Measurements from ENCODE around the gene OTOG.

Gene OTOG

GRCh38 chr11:17540807-17541206 lies 6.3 kb upstream of the OTOG start:
- in situ Hi-C loops (cut with MboI; ENCODE audit: low sequenced_read_pairs, unreplicated experiment), result no loop called here
- no peak for DNase-seq (ENCODE audit: low spot score)
- TF ChIP-seq CTCF (IDR thresholded peaks at IDR 0.05; ENCODE audit: borderline replicate concordance, control extremely low read depth, extremely low read depth, insufficient read depth, missing control alignments), result no peak

- TF ChIP-seq CTCF (IDR thresholded peaks at IDR 0.05; ENCODE audit: borderline replicate concordance, control extremely low read depth, extremely low read depth, insufficient read depth, missing control alignments), result no peak
- in situ Hi-C loops (cut with MboI; ENCODE audit: low sequenced_read_pairs, unreplicated experiment), result no loop called here
- DNase-seq (ENCODE audit: low spot score), result no peak
These were observed 5.7 kb upstream of the OTOG start for GRCh38 chr11:17541330-17541885.

GRCh38 chr11:17542249-17542648 lies 4.8 kb upstream of the OTOG start:
- no peak for TF ChIP-seq CTCF (IDR thresholded peaks at IDR 0.05; ENCODE audit: borderline replicate concordance, control extremely low read depth, extremely low read depth, insufficient read depth, missing control alignments)
- no peak for DNase-seq (ENCODE audit: low spot score)
- in situ Hi-C loops (cut with MboI; ENCODE audit: low sequenced_read_pairs, unreplicated experiment), result no loop called here

GRCh38 chr11:17543041-17543440 lies 4.0 kb upstream of the OTOG start:
- TF ChIP-seq CTCF (IDR thresholded peaks at IDR 0.05; ENCODE audit: borderline replicate concordance, control extremely low read depth, extremely low read depth, insufficient read depth, missing control alignments), result no peak
- DNase-seq (ENCODE audit: low spot score), result no peak
- in situ Hi-C loops (cut with MboI; ENCODE audit: low sequenced_read_pairs, unreplicated experiment), result no loop called here

GRCh38 chr11:17543574-17544180 lies 3.4 kb upstream of the OTOG start:
- DNase-seq (ENCODE audit: low spot score), result no peak
- in situ Hi-C loops (cut with MboI; ENCODE audit: low sequenced_read_pairs, unreplicated experiment), result no loop called here
- no peak for TF ChIP-seq CTCF (IDR thresholded peaks at IDR 0.05; ENCODE audit: borderline replicate concordance, control extremely low read depth, extremely low read depth, insufficient read depth, missing control alignments)

- DNase-seq (ENCODE audit: low spot score), result no peak
- TF ChIP-seq CTCF (IDR thresholded peaks at IDR 0.05; ENCODE audit: borderline replicate concordance, control extremely low read depth, extremely low read depth, insufficient read depth, missing control alignments), result no peak
- in situ Hi-C loops (cut with MboI; ENCODE audit: low sequenced_read_pairs, unreplicated experiment), result no loop called here
These were observed 2.9 kb upstream of the OTOG start, which contains the start of gene USH1C for GRCh38 chr11:17544181-17544622. USH1C (minus strand) TSS chr11:17544416; CDS start chr11:17544307, 109 bp downstream.
